Right ventricle myocardium superior (tissue), 1 donor: ENCODE results near the gene ERI3. TPM values are rescaled to one million over a fixed set of nuclear protein-coding genes. Genes with fewer than 3 reads are reported as not detected.

ENCODE experiments used
- ATAC-seq: fragments of 200-7000 bp; cut with Tn5 transposase; one replicate; pipeline ENCODE4 v1.9.1; 2020; ENCODE audit warnings: mild to moderate bottlenecking; ENCODE audit not compliant: poor library complexity
- DNase-seq: peaks from one replicate; pipeline ENCODE4 v3.0.0-alpha.2; 2020
- intact Hi-C: fragments of 100-400 bp; cut with DNase I; formaldehyde crosslinking; loops from one replicate; pipeline ENCODE4 v1.11.2; 2022
- total RNA-seq: library from RNA; stranded (reverse); fragmentation: NEBNext Ultra II Directional; extraction: Animal tissue kit (Norgen Biotek cat#: 25700); gene quantifications from one replicate; pipeline ENCODE4 v1.2.1, GENCODE V29; 2021
- donor health status: DM: no; HTN: yes; CAD: no; lungs with severe emphysema.

The ERI3 gene
- total RNA-seq, 1 donor from 2014 or later: 52.3 TPM

DNA sequence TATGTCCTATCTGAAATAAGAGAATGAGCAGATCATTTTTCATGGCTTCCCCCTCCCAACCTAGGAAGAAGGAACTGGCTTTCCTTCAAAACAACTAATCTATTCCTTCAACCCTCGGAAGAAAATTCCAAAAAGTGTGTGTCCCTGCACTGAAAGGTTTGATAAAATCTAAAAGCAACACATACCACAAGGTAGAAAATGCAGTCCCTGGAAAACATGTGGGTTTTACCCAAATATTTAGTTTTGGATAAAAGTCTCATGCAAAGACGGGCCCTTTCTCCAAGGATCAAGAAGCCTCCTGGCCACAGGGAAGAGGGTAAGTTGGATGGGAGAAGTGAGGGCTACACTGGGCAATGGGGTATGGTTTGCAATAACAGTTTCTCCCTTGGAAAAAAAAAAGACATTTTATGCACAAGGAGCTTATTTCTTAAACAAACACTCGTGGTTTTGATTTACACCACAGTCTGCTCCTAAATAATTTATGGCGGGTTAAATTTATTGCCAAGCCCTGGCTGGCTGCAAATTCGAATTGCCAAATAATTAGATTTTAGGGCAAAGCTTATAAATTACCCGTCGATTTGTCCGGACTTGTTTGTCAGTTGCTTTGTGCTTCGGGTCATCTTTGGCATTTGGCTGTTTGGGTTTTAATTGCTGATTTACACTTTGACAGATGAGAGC, 28.9 kb downstream of the ERI3 start:
- DNase-seq (no peak), ATAC-seq (no peak)
- intact Hi-C loops: no loop called here

DNA sequence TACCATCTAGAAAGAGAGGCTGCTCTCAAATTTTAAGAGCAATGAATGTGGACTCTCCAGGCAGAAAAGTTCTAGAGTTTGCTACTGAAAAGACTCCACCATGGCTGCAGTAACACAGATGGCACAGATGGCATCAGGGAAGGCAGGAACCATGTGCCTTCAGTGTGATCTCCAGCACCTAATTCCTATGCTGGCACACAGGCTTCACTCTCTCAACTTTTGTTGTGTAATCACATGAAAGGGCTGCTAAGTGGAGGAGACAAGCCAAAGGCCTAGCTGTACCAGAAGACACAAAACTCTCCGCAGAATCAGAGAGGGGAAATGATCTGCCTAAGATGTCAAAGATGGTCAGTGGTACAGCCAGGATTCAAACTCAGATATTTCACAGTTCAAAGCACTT, 31.1 kb downstream of the ERI3 start:
- DNase-seq (no peak), ATAC-seq (peak; percentile 52)
- intact Hi-C loops: no loop called here

GRCh38 chr1:44322367-44322766, 32.7 kb downstream of the ERI3 start:
- DNase-seq (no peak), ATAC-seq (no peak)
- intact Hi-C loops: no loop called here

- intact Hi-C loops: no loop called here
- DNase-seq: no peak
- no peak for ATAC-seq
These were observed 33.6 kb downstream of the ERI3 start for GRCh38 chr1:44321466-44321865.

- DNase-seq (no peak), ATAC-seq (no peak)
- intact Hi-C loops: loop anchor here (5.0 kb wide), 1 partner anchor 101 kb away; no protein-coding TSS in a partner anchor
These were observed 36.7 kb downstream of the ERI3 start for GRCh38 chr1:44318097-44319088.

- ATAC-seq: no peak
- intact Hi-C loops: loop anchor here (5.0 kb wide), 1 partner anchor 99 kb away; no protein-coding TSS in a partner anchor
- no peak for DNase-seq
These were observed 38.8 kb downstream of the ERI3 start for GRCh38 chr1:44316231-44316759.

DNA sequence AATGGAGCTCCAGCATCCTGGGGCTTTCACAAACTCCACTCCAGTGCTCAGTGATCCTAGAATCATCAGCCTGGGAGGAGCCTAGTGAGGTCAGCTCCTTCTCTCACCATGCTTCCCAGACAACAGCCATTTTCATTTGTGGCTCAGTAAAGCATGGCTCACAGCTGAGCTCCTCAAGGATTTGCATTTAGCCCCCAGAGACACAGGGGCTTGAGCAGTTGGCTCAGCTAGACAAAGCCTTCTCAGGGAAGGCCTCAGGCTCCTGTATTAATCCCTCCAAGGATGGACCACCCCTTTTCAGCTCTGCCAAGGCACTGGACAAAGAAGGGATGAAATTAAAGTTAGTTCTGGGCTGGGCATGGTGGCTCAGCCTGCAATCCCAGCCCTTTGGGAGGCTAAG, 39.5 kb downstream of the ERI3 start:
- ATAC-seq (no peak), DNase-seq (no peak)
- intact Hi-C loops: loop anchor here (5.0 kb wide), 1 partner anchor 98 kb away; no protein-coding TSS in a partner anchor

DNA sequence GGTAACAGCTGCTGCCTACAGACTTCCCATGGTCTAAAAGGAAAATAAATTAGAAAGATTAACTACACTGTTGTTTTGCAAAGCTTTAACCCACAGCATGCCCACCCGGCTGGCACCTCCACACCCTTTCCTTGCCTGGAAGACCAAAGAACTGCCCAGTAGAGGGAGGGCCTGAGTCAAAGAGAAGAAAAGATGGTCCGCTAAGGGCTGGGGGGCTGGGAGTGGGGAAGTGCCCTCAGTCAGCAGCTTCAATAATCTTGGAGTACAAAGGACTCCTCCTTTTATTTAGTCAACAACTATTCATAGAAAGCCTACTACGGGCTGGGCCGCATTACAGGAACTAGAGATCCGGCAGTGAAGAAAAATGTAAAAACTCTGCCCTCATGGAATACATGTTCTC, 40.6 kb downstream of the ERI3 start:
- intact Hi-C loops: no loop called here
- ATAC-seq (no peak), DNase-seq (no peak)

DNA sequence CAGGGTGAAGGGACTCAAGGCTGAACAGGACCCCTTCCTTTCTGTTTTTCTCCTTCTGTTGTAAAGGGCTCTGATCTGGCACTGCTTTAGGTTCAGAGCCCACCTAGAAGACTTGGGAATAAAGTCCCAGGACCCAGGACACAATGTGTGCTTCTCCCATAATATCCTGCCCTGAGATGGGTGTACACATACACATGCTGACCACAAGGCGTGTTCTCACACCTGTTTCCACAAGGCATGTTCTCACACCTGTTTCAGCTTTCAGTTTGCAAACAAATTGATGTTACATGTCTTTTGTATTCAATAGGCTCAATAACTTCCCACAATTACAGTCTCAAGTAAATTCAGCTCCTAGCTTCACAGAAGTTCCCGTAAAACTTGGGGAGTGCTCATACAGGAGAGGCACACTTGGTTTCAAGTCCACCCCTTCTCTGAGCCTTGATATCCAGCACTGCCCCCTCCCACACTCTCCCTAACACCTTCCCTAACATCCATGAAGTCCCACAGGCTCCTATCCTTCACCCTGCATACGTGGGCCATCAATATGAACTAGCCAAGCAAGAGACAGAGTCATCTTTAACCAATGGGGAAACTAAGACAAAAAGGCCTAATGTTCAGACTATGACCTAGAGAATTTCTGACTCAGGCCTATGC, 41.7 kb downstream of the ERI3 start:
- intact Hi-C loops: no loop called here
- no peak for ATAC-seq
- no peak for DNase-seq

DNA sequence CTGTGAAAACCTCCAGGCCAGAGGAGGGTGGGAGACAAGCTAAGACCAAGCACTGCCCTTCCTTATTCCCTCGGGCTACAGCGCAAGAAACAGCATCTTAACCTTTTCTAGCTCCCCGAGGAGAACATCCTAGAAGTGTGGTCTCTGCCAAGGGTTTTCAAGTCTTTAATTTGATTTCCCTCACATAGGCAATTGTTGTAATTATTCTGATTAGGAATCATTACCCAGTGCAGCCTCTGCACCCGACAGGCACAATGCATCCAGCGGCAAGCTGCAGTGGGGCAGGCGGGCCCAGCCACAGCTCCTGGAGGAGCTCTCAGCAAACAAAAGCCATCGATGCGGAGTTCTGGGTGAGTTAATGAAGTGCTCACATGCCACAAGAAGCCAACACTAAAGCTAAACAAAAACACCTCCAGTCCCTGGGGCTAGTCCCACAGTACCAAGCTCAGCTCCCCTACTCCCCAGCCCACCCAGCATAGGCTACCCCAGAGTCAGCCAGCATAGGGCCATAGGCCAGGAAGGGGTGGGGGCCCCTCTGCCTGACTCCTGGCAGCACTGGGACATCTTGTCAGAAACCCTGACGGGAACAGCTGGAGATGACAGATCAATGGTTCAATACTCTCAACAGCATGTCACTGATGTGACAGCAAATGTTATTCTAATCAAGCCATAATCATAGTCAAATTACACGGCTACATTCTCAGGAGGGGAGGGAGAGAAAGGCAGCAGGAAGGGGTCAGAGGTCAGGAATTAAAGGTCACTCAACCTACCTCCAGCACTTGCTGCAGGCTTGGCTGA, 42.5 kb downstream of the ERI3 start:
- intact Hi-C loops: no loop called here
- DNase-seq (no peak), ATAC-seq (no peak)

DNA sequence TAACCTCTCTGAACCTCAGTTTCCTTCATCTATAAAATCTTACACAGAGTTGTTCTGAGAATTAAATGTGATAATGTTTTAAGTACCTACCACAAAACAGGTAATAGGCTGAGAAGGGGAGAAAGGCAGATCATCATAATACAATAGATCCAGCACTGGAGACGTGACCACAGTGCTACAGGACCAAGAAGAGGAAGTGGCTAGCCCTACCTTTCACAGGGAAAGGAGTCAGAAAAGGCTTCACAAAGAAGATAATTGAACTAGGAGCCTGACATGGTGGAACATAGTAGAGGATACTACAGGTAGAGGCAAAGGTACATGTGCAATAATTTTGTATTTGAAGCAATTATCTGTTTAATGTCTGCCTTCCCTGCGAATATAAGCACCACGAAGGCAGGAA, 45.1 kb downstream of the ERI3 start:
- no peak for ATAC-seq
- DNase-seq: no peak
- intact Hi-C loops: no loop called here

- ATAC-seq: no peak
- intact Hi-C loops: no loop called here
These were observed 49.1 kb downstream of the ERI3 start for GRCh38 chr1:44305962-44306422.

DNA sequence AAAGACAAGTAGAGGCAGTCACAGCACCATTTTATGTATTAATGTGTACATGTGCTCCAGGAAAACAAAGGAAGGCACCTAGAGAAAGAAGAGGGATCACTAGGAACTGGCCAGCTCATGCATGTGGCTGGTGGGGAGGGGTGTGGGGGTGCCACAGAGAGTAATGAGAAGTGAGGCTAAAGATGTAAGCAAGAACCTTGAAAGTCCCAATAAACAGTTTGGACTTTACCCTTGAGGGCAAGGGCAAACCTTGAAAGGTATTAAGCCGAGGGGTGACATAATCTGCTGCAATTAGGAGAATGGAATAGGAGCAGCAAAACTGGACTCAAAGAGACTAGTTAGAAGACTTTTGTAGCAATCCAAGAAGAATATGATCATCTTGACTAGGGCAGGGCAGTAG, 51.5 kb downstream of the ERI3 start:
- ATAC-seq: no peak
- no peak for DNase-seq
- intact Hi-C loops: no loop called here

More at GRCh38 chr1:44305962-44306422, 49.1 kb downstream of the ERI3 start:
- no peak for DNase-seq

- intact Hi-C loops: no loop called here
- no peak for ATAC-seq
- DNase-seq: no peak
These were observed 52.5 kb downstream of the ERI3 start for GRCh38 chr1:44302541-44302940.

DNA sequence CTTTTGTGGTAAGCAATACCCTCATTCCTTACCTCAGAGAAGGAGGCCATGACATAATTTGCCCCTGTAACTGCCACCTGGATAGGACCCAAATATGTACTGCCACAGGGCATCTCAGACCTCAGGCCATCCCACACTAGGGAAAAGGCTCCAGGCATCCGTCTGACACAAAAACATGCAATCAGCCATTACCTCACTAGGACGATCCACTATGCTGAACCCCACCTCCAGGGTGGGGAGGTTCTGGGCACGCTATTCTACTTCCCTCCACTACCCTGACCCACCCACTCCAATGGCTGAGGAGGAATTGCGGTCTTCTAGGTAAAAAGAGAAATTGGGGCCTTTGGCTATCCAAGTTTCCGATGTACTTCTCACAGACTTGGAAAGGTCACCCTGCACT, 53.6 kb downstream of the ERI3 start:
- no peak for DNase-seq
- intact Hi-C loops: no loop called here
- no peak for ATAC-seq

GRCh38 chr1:44300852-44301251, 54.2 kb downstream of the ERI3 start:
- ATAC-seq: no peak
- no peak for DNase-seq
- intact Hi-C loops: no loop called here

DNA sequence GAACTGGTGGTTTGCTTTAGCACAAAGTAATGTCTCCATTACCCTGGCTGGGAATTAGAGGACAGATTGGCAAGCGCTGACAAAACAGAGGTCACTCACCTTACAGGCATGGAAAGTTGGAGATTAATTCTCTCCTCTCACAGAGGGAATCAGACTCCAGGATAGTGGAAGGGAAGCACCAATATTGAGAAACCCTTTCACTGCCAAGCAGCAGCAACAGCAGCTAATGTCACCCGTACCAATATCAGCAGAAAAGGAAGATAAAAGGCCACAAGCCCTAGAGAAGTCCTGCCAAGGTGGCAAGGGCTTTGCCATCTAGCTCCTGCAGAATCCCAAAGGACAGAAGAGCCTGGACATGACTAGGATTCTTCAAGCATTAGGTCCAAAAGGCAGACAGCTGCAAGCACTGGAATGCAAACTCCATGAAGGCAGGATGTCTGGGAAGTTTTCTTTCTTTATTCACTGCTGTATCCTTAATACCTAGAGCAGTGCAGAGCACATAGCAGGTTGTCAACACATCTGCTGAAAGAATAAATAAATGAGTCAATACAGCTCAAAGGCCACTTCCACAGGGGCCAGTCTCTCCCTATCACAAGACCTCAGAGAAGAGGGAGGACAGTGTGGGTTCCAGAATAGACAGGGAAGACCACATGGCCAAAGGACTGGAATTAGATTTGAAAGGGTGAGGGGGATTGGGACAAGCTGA, 57.2 kb downstream of the ERI3 start:
- intact Hi-C loops: no loop called here
- ATAC-seq (no peak), DNase-seq (no peak)

- no peak for DNase-seq
- intact Hi-C loops: no loop called here
- no peak for ATAC-seq
These were observed 58.3 kb downstream of the ERI3 start for GRCh38 chr1:44296806-44297205.
